GM23248 (cell line): ENCODE measurements around the gene LIN37.

Source experiments
- EZH2 ChIP-seq: fragments of 200-600 bp; sonication (generic); IDR thresholded peaks from 2 replicates; pipeline ENCODE4 v1.6.1; 2018; ENCODE audit warnings: antibody characterized with exemption, mild to moderate bottlenecking; ENCODE audit not compliant: insufficient read depth, poor library complexity, severe bottlenecking
- EZH2phosphoT487 ChIP-seq: fragments of 200-600 bp; sonication (generic); IDR thresholded peaks from 2 replicates; pipeline ENCODE4 v1.6.1; 2018; ENCODE audit warnings: antibody characterized with exemption, moderate library complexity, mild to moderate bottlenecking, low read depth; ENCODE audit not compliant: insufficient read depth

DNA sequence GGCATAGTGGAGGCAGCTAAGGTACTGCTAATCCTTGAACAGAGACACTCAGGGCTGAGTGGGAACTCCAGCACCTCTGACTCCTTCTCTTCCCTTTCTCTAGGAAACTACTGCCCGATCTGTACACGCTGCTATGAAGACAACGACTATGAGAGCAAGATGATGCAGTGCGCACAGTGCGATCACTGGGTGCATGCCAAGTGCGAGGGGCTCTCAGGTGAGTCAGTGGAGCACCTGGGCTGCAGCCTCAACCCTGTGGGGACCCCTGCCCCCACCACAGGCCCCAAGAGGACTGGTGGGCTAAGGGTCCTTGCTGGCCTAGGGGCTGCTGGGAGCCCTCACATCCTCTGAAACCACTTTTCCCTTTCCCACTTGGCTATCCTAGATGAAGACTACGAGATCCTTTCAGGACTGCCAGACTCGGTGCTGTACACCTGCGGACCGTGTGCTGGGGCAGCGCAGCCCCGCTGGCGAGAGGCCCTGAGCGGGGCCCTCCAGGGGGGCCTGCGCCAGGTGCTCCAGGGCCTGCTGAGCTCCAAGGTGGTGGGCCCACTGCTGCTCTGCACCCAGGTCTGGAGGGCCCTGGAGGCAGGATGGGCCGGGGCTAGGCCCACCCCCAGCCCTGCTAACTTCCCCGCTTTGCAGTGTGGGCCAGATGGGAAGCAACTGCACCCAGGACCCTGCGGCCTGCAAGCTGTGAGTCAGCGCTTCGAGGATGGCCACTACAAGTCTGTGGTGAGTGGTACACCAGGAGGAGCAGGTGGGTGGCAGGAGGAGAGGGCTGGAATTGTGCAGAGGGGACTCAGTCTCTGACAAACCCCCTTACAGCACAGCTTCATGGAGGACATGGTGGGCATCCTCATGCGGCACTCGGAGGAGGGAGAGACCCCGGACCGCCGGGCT is 21.1 kb upstream of the LIN37 start:
- TF ChIP-seq EZH2 = no peak
- TF ChIP-seq EZH2phosphoT487 = no peak
